Neural cell (in vitro differentiated cells): Measurements from ENCODE around the gene FMO2. TPM values are rescaled to one million over a fixed set of nuclear protein-coding genes. Genes with fewer than 3 reads are reported as not detected.

Experiments
- H2AFZ ChIP-seq: fragments of 200-600, 300-800 bp; sonication (generic), shearing (Covaris generic); 2 replicates; pipeline ENCODE4 v1.6.0; 2014; ENCODE audit warnings: low read depth, mild to moderate bottlenecking, antibody characterized with exemption, low read length, moderate library complexity
- H3F3A ChIP-seq: fragments of 200-600 bp; shearing (Covaris generic); 2 replicates; pipeline ENCODE4 v1.6.1; 2016; ENCODE audit warnings: mild to moderate bottlenecking, moderate library complexity, mixed read lengths, antibody characterized with exemption, low read length; ENCODE audit not compliant: insufficient read depth, poor library complexity, severe bottlenecking
- H3K27ac ChIP-seq: fragments of 200-600, 300-800 bp; sonication (generic), shearing (Covaris generic); 2 replicates; pipeline ENCODE4 v1.5.1; 2014; ENCODE audit warnings: mild to moderate bottlenecking, low read length, moderate library complexity
- H3K27me3 ChIP-seq: fragments of 300-800, 200-600 bp; sonication (generic), shearing (Covaris generic); 2 replicates; pipeline ENCODE4 v1.6.0; 2014; ENCODE audit warnings: mild to moderate bottlenecking, low read depth, low read length, moderate library complexity; ENCODE audit not compliant: insufficient read depth
- H3K36me3 ChIP-seq: fragments of 300-800, 200-600 bp; sonication (generic), shearing (Covaris generic); 2 replicates; pipeline ENCODE4 v1.5.1; 2014; ENCODE audit warnings: mild to moderate bottlenecking, antibody characterized with exemption, low read length, moderate library complexity; ENCODE audit not compliant: insufficient read depth
- H3K4me2 ChIP-seq: fragments of 300-800, 200-600 bp; sonication (generic), shearing (Covaris generic); 2 replicates; pipeline ENCODE4 v1.6.0; 2014; ENCODE audit warnings: mild to moderate bottlenecking, low read length
- H3K4me3 ChIP-seq: fragments of 300-800, 200-600 bp; sonication (generic), shearing (Covaris generic); 2 replicates; pipeline ENCODE4 v1.5.1; 2014; ENCODE audit warnings: mild to moderate bottlenecking, low read length, moderate library complexity
- H3K79me2 ChIP-seq: fragments of 200-600 bp; shearing (Covaris generic); replicated peaks from 2 replicates; pipeline ENCODE4 v1.6.0; 2014; ENCODE audit warnings: mild to moderate bottlenecking, low read length, moderate library complexity; ENCODE audit not compliant: insufficient read depth
- H3K9ac ChIP-seq: fragments of 300-800, 200-600 bp; sonication (generic), shearing (Covaris generic); 2 replicates; pipeline ENCODE4 v1.6.1; 2016; ENCODE audit warnings: mild to moderate bottlenecking, low read length, mixed read lengths
- H3K9me2 ChIP-seq: fragments of 200-600 bp; shearing (Covaris generic); 2 replicates; pipeline ENCODE4 v1.6.1; 2016; ENCODE audit warnings: mild to moderate bottlenecking, low read length, mixed read lengths; ENCODE audit not compliant: insufficient read depth
- H3K9me3 ChIP-seq: fragments of 200-600, 300-800 bp; sonication (generic), shearing (Covaris generic); 2 replicates; pipeline ENCODE4 v1.6.1; 2016; ENCODE audit warnings: mild to moderate bottlenecking, mixed run types, low read length, moderate library complexity, mixed read lengths
- H4K20me1 ChIP-seq: fragments of 200-600 bp; shearing (Covaris generic); 2 replicates; pipeline ENCODE4 v1.6.1; 2016; ENCODE audit warnings: mild to moderate bottlenecking, mixed run types; ENCODE audit not compliant: insufficient read depth
- EP300 ChIP-seq: fragments of 450-650 bp; conservative IDR thresholded peaks from 2 replicates; pipeline ENCODE4 v1.6.1; 2014; ENCODE audit warnings: antibody characterized with exemption, mild to moderate bottlenecking, moderate library complexity; ENCODE audit not compliant: poor library complexity, severe bottlenecking
- EZH2 ChIP-seq: fragments of 200-600, 300-800 bp; shearing (Covaris generic), sonication (generic); IDR thresholded peaks from 2 replicates; pipeline ENCODE4 v1.6.1; 2014; ENCODE audit warnings: antibody characterized with exemption, low read length, borderline replicate concordance, mild to moderate bottlenecking; ENCODE audit not compliant: insufficient read depth, poor library complexity, severe bottlenecking
- MXI1 ChIP-seq: fragments of 450-650 bp; conservative IDR thresholded peaks from 2 replicates; pipeline ENCODE4 v1.6.1; 2014; ENCODE audit warnings: antibody characterized with exemption, mild to moderate bottlenecking; ENCODE audit not compliant: poor library complexity, severe bottlenecking
- POLR2AphosphoS5 ChIP-seq: IDR thresholded peaks from 2 replicates; pipeline ENCODE4 v1.6.1; 2012
- RAD21 ChIP-seq: fragments of 450-650 bp; conservative IDR thresholded peaks from 2 replicates; pipeline ENCODE4 v1.6.1; 2014; ENCODE audit warnings: antibody characterized with exemption, mild to moderate bottlenecking, moderate library complexity
- SMC3 ChIP-seq: fragments of 450-650 bp; conservative IDR thresholded peaks from 2 replicates; pipeline ENCODE4 v1.6.1; 2014; ENCODE audit warnings: antibody characterized with exemption, mild to moderate bottlenecking, moderate library complexity; ENCODE audit not compliant: poor library complexity
- TAF1 ChIP-seq: IDR thresholded peaks from 2 replicates; pipeline ENCODE4 v1.6.1; 2012; ENCODE audit warnings: low read depth
- polyA plus RNA-seq: library from polyadenylated mRNA; depleted of rRNA; stranded (reverse); fragments of >200 nt; gene quantifications from 2 replicates; pipeline ENCODE4 v1.2.3, GENCODE V29; 2014
- TF ChIP-seq, protein P1 (sequence below): fragments of 450-650 bp; IDR thresholded peaks from 2 replicates; pipeline ENCODE4 v1.5.1; 2014; ENCODE audit warnings: antibody characterized with exemption, mild to moderate bottlenecking, moderate library complexity; ENCODE audit not compliant: poor library complexity, severe bottlenecking
- TF ChIP-seq, protein P2 (sequence below): IDR thresholded peaks from 2 replicates; pipeline ENCODE4 v1.6.1; 2012; ENCODE audit warnings: borderline replicate concordance

FMO2 gene
- polyA plus RNA-seq, 1 donor from 2014 or later = not detected

DNA sequence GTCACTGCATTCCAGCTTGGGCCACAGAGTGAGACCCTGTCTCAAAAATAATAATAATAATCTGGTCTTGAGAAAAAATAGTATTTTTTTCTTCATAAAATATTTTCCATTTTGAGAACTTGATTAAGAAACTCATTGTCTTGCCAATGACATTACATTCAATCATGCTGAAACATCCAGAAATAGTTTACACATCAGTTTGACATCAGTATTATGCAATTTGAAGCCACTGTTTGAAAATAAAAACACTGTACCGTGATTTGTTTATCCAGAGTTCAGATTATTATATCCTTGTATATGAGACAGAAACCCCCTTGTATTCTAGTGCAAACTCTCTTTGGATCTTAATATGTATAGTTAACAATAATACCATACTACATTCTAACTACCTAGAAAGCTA is 6.9 kb downstream of the FMO2 start:
- Histone ChIP-seq H3K27me3 (no peaks in the 10 kb centered on the region), H3K36me3 (no peaks in the 10 kb centered on the region), H3K9ac (no peak overlapping the region), H4K20me1 (no peaks in the 10 kb centered on the region), H3F3A (no peaks in the 10 kb centered on the region), H3K4me2 (no peak overlapping the region), H3K9me2 (no peaks in the 10 kb centered on the region), H3K9me3 (no peaks in the 10 kb centered on the region), H2AFZ (no peak overlapping the region), H3K79me2 (no peaks in the 10 kb centered on the region), H3K27ac (no peak overlapping the region), H3K4me3 (no peak overlapping the region)
- TF ChIP-seq POLR2AphosphoS5 (no peak), TAF1 (no peak), EZH2 (no peak), MXI1 (no peak), RAD21 (no peak), EP300 (no peak), SMC3 (no peak)
- TF ChIP-seq, protein P1, sequence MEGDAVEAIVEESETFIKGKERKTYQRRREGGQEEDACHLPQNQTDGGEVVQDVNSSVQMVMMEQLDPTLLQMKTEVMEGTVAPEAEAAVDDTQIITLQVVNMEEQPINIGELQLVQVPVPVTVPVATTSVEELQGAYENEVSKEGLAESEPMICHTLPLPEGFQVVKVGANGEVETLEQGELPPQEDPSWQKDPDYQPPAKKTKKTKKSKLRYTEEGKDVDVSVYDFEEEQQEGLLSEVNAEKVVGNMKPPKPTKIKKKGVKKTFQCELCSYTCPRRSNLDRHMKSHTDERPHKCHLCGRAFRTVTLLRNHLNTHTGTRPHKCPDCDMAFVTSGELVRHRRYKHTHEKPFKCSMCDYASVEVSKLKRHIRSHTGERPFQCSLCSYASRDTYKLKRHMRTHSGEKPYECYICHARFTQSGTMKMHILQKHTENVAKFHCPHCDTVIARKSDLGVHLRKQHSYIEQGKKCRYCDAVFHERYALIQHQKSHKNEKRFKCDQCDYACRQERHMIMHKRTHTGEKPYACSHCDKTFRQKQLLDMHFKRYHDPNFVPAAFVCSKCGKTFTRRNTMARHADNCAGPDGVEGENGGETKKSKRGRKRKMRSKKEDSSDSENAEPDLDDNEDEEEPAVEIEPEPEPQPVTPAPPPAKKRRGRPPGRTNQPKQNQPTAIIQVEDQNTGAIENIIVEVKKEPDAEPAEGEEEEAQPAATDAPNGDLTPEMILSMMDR = no peak
- TF ChIP-seq, protein P2, sequence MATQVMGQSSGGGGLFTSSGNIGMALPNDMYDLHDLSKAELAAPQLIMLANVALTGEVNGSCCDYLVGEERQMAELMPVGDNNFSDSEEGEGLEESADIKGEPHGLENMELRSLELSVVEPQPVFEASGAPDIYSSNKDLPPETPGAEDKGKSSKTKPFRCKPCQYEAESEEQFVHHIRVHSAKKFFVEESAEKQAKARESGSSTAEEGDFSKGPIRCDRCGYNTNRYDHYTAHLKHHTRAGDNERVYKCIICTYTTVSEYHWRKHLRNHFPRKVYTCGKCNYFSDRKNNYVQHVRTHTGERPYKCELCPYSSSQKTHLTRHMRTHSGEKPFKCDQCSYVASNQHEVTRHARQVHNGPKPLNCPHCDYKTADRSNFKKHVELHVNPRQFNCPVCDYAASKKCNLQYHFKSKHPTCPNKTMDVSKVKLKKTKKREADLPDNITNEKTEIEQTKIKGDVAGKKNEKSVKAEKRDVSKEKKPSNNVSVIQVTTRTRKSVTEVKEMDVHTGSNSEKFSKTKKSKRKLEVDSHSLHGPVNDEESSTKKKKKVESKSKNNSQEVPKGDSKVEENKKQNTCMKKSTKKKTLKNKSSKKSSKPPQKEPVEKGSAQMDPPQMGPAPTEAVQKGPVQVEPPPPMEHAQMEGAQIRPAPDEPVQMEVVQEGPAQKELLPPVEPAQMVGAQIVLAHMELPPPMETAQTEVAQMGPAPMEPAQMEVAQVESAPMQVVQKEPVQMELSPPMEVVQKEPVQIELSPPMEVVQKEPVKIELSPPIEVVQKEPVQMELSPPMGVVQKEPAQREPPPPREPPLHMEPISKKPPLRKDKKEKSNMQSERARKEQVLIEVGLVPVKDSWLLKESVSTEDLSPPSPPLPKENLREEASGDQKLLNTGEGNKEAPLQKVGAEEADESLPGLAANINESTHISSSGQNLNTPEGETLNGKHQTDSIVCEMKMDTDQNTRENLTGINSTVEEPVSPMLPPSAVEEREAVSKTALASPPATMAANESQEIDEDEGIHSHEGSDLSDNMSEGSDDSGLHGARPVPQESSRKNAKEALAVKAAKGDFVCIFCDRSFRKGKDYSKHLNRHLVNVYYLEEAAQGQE = no peak

DNA sequence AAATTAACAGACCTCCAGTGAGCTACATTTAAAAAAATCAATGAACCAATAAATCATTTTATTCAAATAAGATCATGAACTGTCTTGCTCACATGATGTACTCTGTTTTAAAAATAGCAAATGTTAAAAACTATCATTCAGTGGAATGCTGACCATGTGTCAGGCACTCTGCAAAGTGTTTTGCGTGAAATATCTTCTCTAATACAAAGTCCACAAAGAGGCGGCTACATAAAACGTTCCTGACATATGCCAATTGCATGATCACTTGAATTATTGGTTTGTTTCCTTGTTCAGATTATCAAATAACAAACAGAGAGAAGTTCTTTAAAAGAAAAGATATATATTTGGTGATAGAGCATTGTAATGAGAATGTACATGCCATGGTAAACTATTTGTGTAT is 10.7 kb downstream of the FMO2 start:
- Histone ChIP-seq H2AFZ (no peak overlapping the region), H3K27me3 (no peaks in the 10 kb centered on the region), H3K36me3 (no peaks in the 10 kb centered on the region), H4K20me1 (no peaks in the 10 kb centered on the region), H3K79me2 (no peaks in the 10 kb centered on the region), H3K9me2 (no peaks in the 10 kb centered on the region), H3K4me3 (no peak overlapping the region), H3F3A (no peaks in the 10 kb centered on the region), H3K27ac (no peak overlapping the region), H3K9ac (no peak overlapping the region), H3K9me3 (no peaks in the 10 kb centered on the region), H3K4me2 (no peak overlapping the region)
- TF ChIP-seq POLR2AphosphoS5 (no peak), SMC3 (no peak), TAF1 (no peak), EZH2 (no peak), MXI1 (no peak), EP300 (no peak), RAD21 (no peak)
- TF ChIP-seq, protein P1 = no peak
- TF ChIP-seq, protein P2 = no peak
